Activated naive CD8-positive, alpha-beta T cell treated with anti-CD3 and anti-CD28 coated beads, Interleukin-2, amount 10 ng/mL, durations not matched to agents 7 days and 5 days (primary cell): ENCODE data around the gene CDC16. TPM values are rescaled to one million over a fixed set of nuclear protein-coding genes. Genes with fewer than 3 reads are reported as not detected.

Experiments
- ATAC-seq: fragments of 150-1000 bp; cut with Tn5 transposase; one replicate; pipeline ENCODE4 v1.10.0; 2021; ENCODE audit warnings: low read depth, moderate library complexity
- POLR2A ChIA-PET: fragments of 350-600 bp; sonication (Branson Sonifier 250); formaldehyde crosslinking; loops from one replicate; lab custom pipeline; 2021; ENCODE audit warnings: antibody characterized with exemption; lab: Charles Lee
- DNase-seq: peaks from one replicate; pipeline ENCODE4 v3.0.0; 2021
- H3K27ac Mint-ChIP-seq: one replicate; pipeline ENCODE4 v1.8.0; 2022; ENCODE audit warnings: mild to moderate bottlenecking, mixed read lengths
- H3K27me3 Mint-ChIP-seq: one replicate; pipeline ENCODE4 v1.8.0; 2022; ENCODE audit warnings: mild to moderate bottlenecking, moderate library complexity, mixed read lengths
- H3K36me3 Mint-ChIP-seq: one replicate; pipeline ENCODE4 v1.8.0; 2021; ENCODE audit warnings: mild to moderate bottlenecking, mixed read lengths
- H3K4me1 Mint-ChIP-seq: one replicate; pipeline ENCODE4 v1.8.0; 2021; ENCODE audit warnings: mixed read lengths
- H3K4me3 Mint-ChIP-seq: one replicate; pipeline ENCODE4 v1.8.0; 2022; ENCODE audit warnings: mild to moderate bottlenecking, moderate library complexity, mixed read lengths
- H3K9me3 Mint-ChIP-seq: one replicate; pipeline ENCODE4 v1.8.0; 2021; ENCODE audit warnings: mixed read lengths
- total RNA-seq, 2 experiments: library from RNA; stranded (reverse); gene quantifications; one replicate each; pipeline ENCODE4 v1.2.3, GENCODE V29; 2021

Gene CDC16
- total RNA-seq, 2 experiments from 2014 or later = 91.1 to 99.7 TPM

- Mint-ChIP-seq H3K27me3 (peaks cover 10% of the 10 kb centered on the region), H3K27ac (no peak overlapping the region)
- POLR2A ChIA-PET = no interaction called here
Measured at GRCh38 chr13:114211446-114212157, 23.1 kb upstream of the CDC16 start.

GRCh38 chr13:114212158-114212495 lies 22.6 kb upstream of the CDC16 start:
- H3K4me3 Mint-ChIP-seq = no peak overlapping the region
- POLR2A ChIA-PET = no interaction called here
- no peak overlapping the region for H3K27ac Mint-ChIP-seq
- DNase-seq (no peak), ATAC-seq (no peak)
- no peaks in the 10 kb centered on the region for H3K36me3 Mint-ChIP-seq
- peaks cover 3% of the 10 kb centered on the region for H3K4me1 Mint-ChIP-seq
- H3K27me3 Mint-ChIP-seq = peaks cover 10% of the 10 kb centered on the region
- H3K9me3 Mint-ChIP-seq = peaks cover 5% of the 10 kb centered on the region

More at GRCh38 chr13:114211446-114212157, 23.1 kb upstream of the CDC16 start:
- no peak for ATAC-seq
- H3K36me3 Mint-ChIP-seq = no peaks in the 10 kb centered on the region
- DNase-seq = no peak
- H3K9me3 Mint-ChIP-seq = peaks cover 5% of the 10 kb centered on the region
- H3K4me3 Mint-ChIP-seq = no peak overlapping the region
- peaks cover 3% of the 10 kb centered on the region for H3K4me1 Mint-ChIP-seq

- POLR2A ChIA-PET = no interaction called here
- Mint-ChIP-seq H3K4me3 (no peak overlapping the region), H3K36me3 (peaks cover 2% of the 10 kb centered on the region), H3K27ac (no peak overlapping the region), H3K27me3 (peaks cover 6% of the 10 kb centered on the region), H3K9me3 (no peaks in the 10 kb centered on the region), H3K4me1 (peaks cover 3% of the 10 kb centered on the region)
- ATAC-seq (no peak), DNase-seq (no peak)
Measured at GRCh38 chr13:114213980-114214379, 20.7 kb upstream of the CDC16 start.

- Mint-ChIP-seq H3K36me3 (peaks cover 2% of the 10 kb centered on the region), H3K4me1 (peaks cover 13% of the 10 kb centered on the region), H3K27me3 (no peaks in the 10 kb centered on the region), H3K4me3 (no peak overlapping the region), H3K27ac (peak overlapping the region; percentile 10), H3K9me3 (no peaks in the 10 kb centered on the region)
- POLR2A ChIA-PET = no interaction called here
- ATAC-seq (no peak), DNase-seq (no peak)
Measured at GRCh38 chr13:114219392-114219791, 15.3 kb upstream of the CDC16 start.

GRCh38 chr13:114222461-114222968 lies 12.2 kb upstream of the CDC16 start:
- ATAC-seq (no peak), DNase-seq (no peak)
- POLR2A ChIA-PET = no interaction called here
- Mint-ChIP-seq H3K27me3 (no peaks in the 10 kb centered on the region), H3K4me1 (peaks cover 27% of the 10 kb centered on the region), H3K4me3 (no peak overlapping the region), H3K27ac (peak overlapping the region; percentile 4), H3K36me3 (peaks cover 2% of the 10 kb centered on the region), H3K9me3 (no peaks in the 10 kb centered on the region)

GRCh38 chr13:114224201-114224600 lies 10.5 kb upstream of the CDC16 start:
- DNase-seq (no peak), ATAC-seq (no peak)
- Mint-ChIP-seq H3K4me3 (no peak overlapping the region), H3K27me3 (no peaks in the 10 kb centered on the region), H3K4me1 (peaks cover 26% of the 10 kb centered on the region), H3K9me3 (no peaks in the 10 kb centered on the region), H3K27ac (no peak overlapping the region), H3K36me3 (no peaks in the 10 kb centered on the region)
- POLR2A ChIA-PET = no interaction called here

- H3K4me1 Mint-ChIP-seq = peaks cover 21% of the 10 kb centered on the region
- POLR2A ChIA-PET = interaction anchor here (1.3 kb wide), 1 partner anchor 160 kb away, joined by 3 read pairs; no protein-coding TSS in a partner anchor
- H3K27me3 Mint-ChIP-seq = no peaks in the 10 kb centered on the region
- no peaks in the 10 kb centered on the region for H3K36me3 Mint-ChIP-seq
- H3K4me3 Mint-ChIP-seq = no peak overlapping the region
- no peaks in the 10 kb centered on the region for H3K9me3 Mint-ChIP-seq
- DNase-seq (no peak), ATAC-seq (no peak)
- H3K27ac Mint-ChIP-seq = no peak overlapping the region
Measured at GRCh38 chr13:114225610-114226009, 9.1 kb upstream of the CDC16 start.

- peaks cover 21% of the 10 kb centered on the region for H3K4me1 Mint-ChIP-seq
Measured at GRCh38 chr13:114226088-114226487, 8.6 kb upstream of the CDC16 start.

GRCh38 chr13:114226699-114227323 lies 7.9 kb upstream of the CDC16 start:
- peaks cover 18% of the 10 kb centered on the region for H3K4me1 Mint-ChIP-seq
- DNase-seq = peak; percentile 81
- ATAC-seq = peak; percentile 87
- no peak overlapping the region for H3K27ac Mint-ChIP-seq
- H3K9me3 Mint-ChIP-seq = no peaks in the 10 kb centered on the region
- H3K36me3 Mint-ChIP-seq = no peaks in the 10 kb centered on the region
- POLR2A ChIA-PET = interaction anchor here (0.9 to 1.3 kb wide), 3 partner anchors 84 to 162 kb away, joined by 3 read pairs; no protein-coding TSS in a partner anchor
- H3K4me3 Mint-ChIP-seq = no peak overlapping the region
- H3K27me3 Mint-ChIP-seq = no peaks in the 10 kb centered on the region

More at GRCh38 chr13:114226088-114226487, 8.6 kb upstream of the CDC16 start:
- no peak for DNase-seq
- Mint-ChIP-seq H3K9me3 (no peaks in the 10 kb centered on the region), H3K27ac (no peak overlapping the region), H3K4me3 (no peak overlapping the region), H3K27me3 (no peaks in the 10 kb centered on the region), H3K36me3 (no peaks in the 10 kb centered on the region)
- no peak for ATAC-seq
- POLR2A ChIA-PET = interaction anchor here (0.9 to 1.3 kb wide), 3 partner anchors 83 to 161 kb away, joined by 3 read pairs; no protein-coding TSS in a partner anchor

GRCh38 chr13:114227528-114227927 lies 7.2 kb upstream of the CDC16 start:
- ATAC-seq = no peak
- DNase-seq = no peak
- Mint-ChIP-seq H3K4me1 (peaks cover 18% of the 10 kb centered on the region), H3K27ac (no peak overlapping the region), H3K4me3 (no peak overlapping the region), H3K36me3 (no peaks in the 10 kb centered on the region), H3K9me3 (no peaks in the 10 kb centered on the region), H3K27me3 (no peaks in the 10 kb centered on the region)
- POLR2A ChIA-PET = interaction anchor here (1.2 kb wide), 1 partner anchor 115 kb away, joined by 3 read pairs; no protein-coding TSS in a partner anchor

- Mint-ChIP-seq H3K4me3 (no peak overlapping the region), H3K27ac (no peak overlapping the region), H3K27me3 (no peaks in the 10 kb centered on the region), H3K4me1 (peaks cover 16% of the 10 kb centered on the region), H3K36me3 (no peaks in the 10 kb centered on the region), H3K9me3 (no peaks in the 10 kb centered on the region)
- no peak for DNase-seq
- no peak for ATAC-seq
- POLR2A ChIA-PET = no interaction called here
Measured at GRCh38 chr13:114228176-114228575, 6.5 kb upstream of the CDC16 start.

- Mint-ChIP-seq H3K4me1 (peaks cover 19% of the 10 kb centered on the region), H3K36me3 (no peaks in the 10 kb centered on the region), H3K27ac (no peak overlapping the region), H3K9me3 (no peaks in the 10 kb centered on the region), H3K4me3 (no peak overlapping the region), H3K27me3 (no peaks in the 10 kb centered on the region)
- DNase-seq (no peak), ATAC-seq (no peak)
- POLR2A ChIA-PET = no interaction called here
Measured at GRCh38 chr13:114229506-114229905, 5.2 kb upstream of the CDC16 start.

- no peaks in the 10 kb centered on the region for H3K27me3 Mint-ChIP-seq
- no peak overlapping the region for H3K27ac Mint-ChIP-seq
- H3K9me3 Mint-ChIP-seq = no peaks in the 10 kb centered on the region
- H3K36me3 Mint-ChIP-seq = no peaks in the 10 kb centered on the region
- DNase-seq (no peak), ATAC-seq (no peak)
- H3K4me3 Mint-ChIP-seq = no peak overlapping the region
- POLR2A ChIA-PET = no interaction called here
- peaks cover 14% of the 10 kb centered on the region for H3K4me1 Mint-ChIP-seq
Measured at GRCh38 chr13:114230117-114230516, 4.6 kb upstream of the CDC16 start.

- Mint-ChIP-seq H3K27me3 (no peaks in the 10 kb centered on the region), H3K4me1 (peaks cover 16% of the 10 kb centered on the region), H3K9me3 (no peaks in the 10 kb centered on the region), H3K27ac (no peak overlapping the region), H3K4me3 (no peak overlapping the region), H3K36me3 (no peaks in the 10 kb centered on the region)
- ATAC-seq (no peak), DNase-seq (no peak)
- POLR2A ChIA-PET = no interaction called here
Measured at GRCh38 chr13:114230575-114230974, 4.1 kb upstream of the CDC16 start.
